ENCODE measurements around the gene HUS1B. TPM values are rescaled to one million over a fixed set of nuclear protein-coding genes. Genes with fewer than 3 reads are reported as not detected.

The HUS1B gene
- total RNA-seq, 1 donor from 2014 or later, result 1.1 TPM

- no peak overlapping the region for H3K27ac Mint-ChIP-seq (ENCODE audit: unreplicated experiment)
- peaks cover 4% of the 10 kb centered on the region for H3K36me3 Mint-ChIP-seq (ENCODE audit: unreplicated experiment)
- DNase-seq, result no peak
- H3K4me1 Mint-ChIP-seq (ENCODE audit: low read depth, unreplicated experiment), result peaks cover 15% of the 10 kb centered on the region
- H3K4me3 Mint-ChIP-seq (ENCODE audit: unreplicated experiment), result no peak overlapping the region
- H3K9me3 Mint-ChIP-seq (ENCODE audit: unreplicated experiment), result peaks cover 1% of the 10 kb centered on the region
- no peak for TF ChIP-seq CTCF (IDR thresholded peaks at IDR 0.05; ENCODE audit: partially characterized antibody, unreplicated experiment)
- peaks cover 3% of the 10 kb centered on the region for H3K27me3 Mint-ChIP-seq (ENCODE audit: unreplicated experiment)
Measured at GRCh38 chr6:620166-620565, 36.7 kb downstream of the HUS1B start.

GRCh38 chr6:617456-618100 lies 39.3 kb downstream of the HUS1B start:
- peaks cover 4% of the 10 kb centered on the region for H3K36me3 Mint-ChIP-seq (ENCODE audit: unreplicated experiment)
- H3K27me3 Mint-ChIP-seq (ENCODE audit: unreplicated experiment), result peaks cover 2% of the 10 kb centered on the region
- H3K4me3 Mint-ChIP-seq (ENCODE audit: unreplicated experiment), result no peak overlapping the region
- no peak for DNase-seq
- peaks cover 14% of the 10 kb centered on the region for H3K4me1 Mint-ChIP-seq (ENCODE audit: low read depth, unreplicated experiment)
- no peak overlapping the region for H3K27ac Mint-ChIP-seq (ENCODE audit: unreplicated experiment)
- no peak for TF ChIP-seq CTCF (IDR thresholded peaks at IDR 0.05; ENCODE audit: partially characterized antibody, unreplicated experiment)
- peaks cover 1% of the 10 kb centered on the region for H3K9me3 Mint-ChIP-seq (ENCODE audit: unreplicated experiment)

- no peaks in the 10 kb centered on the region for H3K27me3 Mint-ChIP-seq (ENCODE audit: unreplicated experiment)
- no peak for DNase-seq
- no peak overlapping the region for H3K4me3 Mint-ChIP-seq (ENCODE audit: unreplicated experiment)
- H3K27ac Mint-ChIP-seq (ENCODE audit: unreplicated experiment), result no peak overlapping the region
- H3K9me3 Mint-ChIP-seq (ENCODE audit: unreplicated experiment), result peaks cover 1% of the 10 kb centered on the region
- no peak for TF ChIP-seq CTCF (IDR thresholded peaks at IDR 0.05; ENCODE audit: partially characterized antibody, unreplicated experiment)
- H3K36me3 Mint-ChIP-seq (ENCODE audit: unreplicated experiment), result peaks cover 4% of the 10 kb centered on the region
- peaks cover 17% of the 10 kb centered on the region for H3K4me1 Mint-ChIP-seq (ENCODE audit: low read depth, unreplicated experiment)
Measured at GRCh38 chr6:613981-614380, 42.9 kb downstream of the HUS1B start.

GRCh38 chr6:611928-612327 lies 45.0 kb downstream of the HUS1B start:
- no peak for TF ChIP-seq CTCF (IDR thresholded peaks at IDR 0.05; ENCODE audit: partially characterized antibody, unreplicated experiment)
- Mint-ChIP-seq H3K27me3 (ENCODE audit: unreplicated experiment) (no peaks in the 10 kb centered on the region), H3K36me3 (ENCODE audit: unreplicated experiment) (peaks cover 4% of the 10 kb centered on the region), H3K4me3 (ENCODE audit: unreplicated experiment) (no peak overlapping the region), H3K9me3 (ENCODE audit: unreplicated experiment) (no peaks in the 10 kb centered on the region), H3K27ac (ENCODE audit: unreplicated experiment) (no peak overlapping the region), H3K4me1 (ENCODE audit: low read depth, unreplicated experiment) (peaks cover 22% of the 10 kb centered on the region)
- DNase-seq, result no peak

- no peak for DNase-seq
- peaks cover 4% of the 10 kb centered on the region for H3K36me3 Mint-ChIP-seq (ENCODE audit: unreplicated experiment)
- no peak for TF ChIP-seq CTCF (IDR thresholded peaks at IDR 0.05; ENCODE audit: partially characterized antibody, unreplicated experiment)
- H3K9me3 Mint-ChIP-seq (ENCODE audit: unreplicated experiment), result no peaks in the 10 kb centered on the region
- H3K27ac Mint-ChIP-seq (ENCODE audit: unreplicated experiment), result no peak overlapping the region
- no peak overlapping the region for H3K4me3 Mint-ChIP-seq (ENCODE audit: unreplicated experiment)
- peaks cover 1% of the 10 kb centered on the region for H3K27me3 Mint-ChIP-seq (ENCODE audit: unreplicated experiment)
- peaks cover 22% of the 10 kb centered on the region for H3K4me1 Mint-ChIP-seq (ENCODE audit: low read depth, unreplicated experiment)
Measured at GRCh38 chr6:610882-611281, 46.0 kb downstream of the HUS1B start.

Data from glutamatergic neuron (in vitro differentiated cells).